Mesendoderm (in vitro differentiated cells): ENCODE data around the gene CADM2.
A peak's percentile ranks its signal among the peaks of the same experiment; 100 is the strongest.

Source experiments
- DNase-seq: peaks from one replicate; pipeline ENCODE4 v3.0.0; 2013
- H2AK5ac ChIP-seq: 2 replicates; pipeline ENCODE4 v1.6.1; 2013; ENCODE audit warnings: low read length, inconsistent platforms
- H2BK120ac ChIP-seq: 2 replicates; pipeline ENCODE4 v1.6.1; 2013; ENCODE audit warnings: low read depth, mild to moderate bottlenecking, low read length, moderate library complexity, mixed read lengths
- H2BK15ac ChIP-seq: replicated peaks from 2 replicates; pipeline ENCODE4 v1.6.1; 2013; ENCODE audit warnings: low read depth, mild to moderate bottlenecking, moderate library complexity
- H2BK5ac ChIP-seq: 2 replicates; pipeline ENCODE4 v1.6.1; 2013; ENCODE audit warnings: low read length, inconsistent platforms
- H3K18ac ChIP-seq: 2 replicates; pipeline ENCODE4 v1.6.1; 2013; ENCODE audit warnings: mild to moderate bottlenecking, low read length, mixed read lengths
- H3K23ac ChIP-seq: one replicate; pipeline ENCODE4 v1.6.1; 2013; ENCODE audit warnings: low read length
- H3K27ac ChIP-seq: 2 replicates; pipeline ENCODE4 v1.5.1; 2013; ENCODE audit warnings: low read depth, mild to moderate bottlenecking, inconsistent platforms, low read length, moderate library complexity
- H3K27me3 ChIP-seq: 2 replicates; pipeline ENCODE4 v1.6.1; 2013; ENCODE audit warnings: low read length, control low read depth, mild to moderate bottlenecking, inconsistent platforms; ENCODE audit not compliant: insufficient read depth, poor library complexity
- H3K36me3 ChIP-seq: 2 replicates; pipeline ENCODE4 v1.6.1; 2013; ENCODE audit warnings: low read length, inconsistent platforms; ENCODE audit not compliant: control insufficient read depth, insufficient read depth
- H3K4ac ChIP-seq: one replicate; pipeline ENCODE4 v1.6.1; 2013; ENCODE audit warnings: low read depth, mild to moderate bottlenecking, low read length, moderate library complexity
- H3K4me1 ChIP-seq: 2 replicates; pipeline ENCODE4 v1.6.1; 2013; ENCODE audit warnings: low read depth, low read length, inconsistent platforms; ENCODE audit not compliant: control insufficient read depth
- H3K4me2 ChIP-seq: 2 replicates; pipeline ENCODE4 v1.6.1; 2013; ENCODE audit warnings: low read length
- H3K4me3 ChIP-seq: 2 replicates; pipeline ENCODE4 v1.5.1; 2013; ENCODE audit warnings: mild to moderate bottlenecking, low read length
- H3K56ac ChIP-seq: one replicate; pipeline ENCODE4 v1.6.1; 2013; ENCODE audit warnings: low read length
- H3K79me1 ChIP-seq: 2 replicates; pipeline ENCODE4 v1.6.1; 2013; ENCODE audit warnings: low read length, inconsistent platforms
- H3K79me2 ChIP-seq: 2 replicates; pipeline ENCODE4 v1.6.1; 2013; ENCODE audit warnings: mild to moderate bottlenecking, low read length; ENCODE audit not compliant: control insufficient read depth, insufficient read depth
- H3K9ac ChIP-seq: 2 replicates; pipeline ENCODE4 v1.6.1; 2013; ENCODE audit warnings: low read length, inconsistent platforms
- H4K5ac ChIP-seq: one replicate; pipeline ENCODE4 v1.6.1; 2013; ENCODE audit warnings: low read length
- H4K8ac ChIP-seq: one replicate; pipeline ENCODE4 v1.6.1; 2013; ENCODE audit warnings: low read depth, mild to moderate bottlenecking, control low read depth, low read length, moderate library complexity
- WGBS: extraction: QIAGEN DNeasy Blood & Tissue Kit; methylation state at CpG from one replicate; pipeline ENCODE4 v1.1.7; 2013; ENCODE audit warnings: low lambda C conversion rate, missing lambda C conversion rate; ENCODE audit not compliant: insufficient coverage; ENCODE audit errors: extremely low coverage; 5-methylcytosine and 5-hydroxymethylcytosine counted together

Gene CADM2

GRCh38 chr3:85003479-85003878 lies 44.7 kb downstream of the CADM2 start:
- no peak overlapping the region for H3K4me2 ChIP-seq
- H3K18ac ChIP-seq = no peak overlapping the region
- H3K79me2 ChIP-seq = no peaks in the 10 kb centered on the region
- H4K8ac ChIP-seq = no peak overlapping the region
- H3K79me1 ChIP-seq = no peaks in the 10 kb centered on the region
- H3K36me3 ChIP-seq = no peaks in the 10 kb centered on the region
- no peak for DNase-seq
- no peaks in the 10 kb centered on the region for H3K4me1 ChIP-seq
- no peaks in the 10 kb centered on the region for H3K27me3 ChIP-seq
- no peak overlapping the region for H2BK120ac ChIP-seq
- H2BK15ac ChIP-seq = no peak overlapping the region
- no peak overlapping the region for H2AK5ac ChIP-seq
- H4K5ac ChIP-seq = no peak overlapping the region
- no peak overlapping the region for H3K23ac ChIP-seq
- no peak overlapping the region for H3K4me3 ChIP-seq
- no peak overlapping the region for H2BK5ac ChIP-seq
- no peak overlapping the region for H3K56ac ChIP-seq
- H3K9ac ChIP-seq = no peak overlapping the region
- H3K27ac ChIP-seq = no peak overlapping the region
- H3K4ac ChIP-seq = no peak overlapping the region

GRCh38 chr3:85004147-85004546 lies 45.4 kb downstream of the CADM2 start:
- H2BK5ac ChIP-seq = no peak overlapping the region
- no peak overlapping the region for H2BK15ac ChIP-seq
- H4K5ac ChIP-seq = no peak overlapping the region
- H3K4me1 ChIP-seq = no peaks in the 10 kb centered on the region
- H3K79me1 ChIP-seq = no peaks in the 10 kb centered on the region
- H2AK5ac ChIP-seq = no peak overlapping the region
- no peaks in the 10 kb centered on the region for H3K79me2 ChIP-seq
- H3K23ac ChIP-seq = no peak overlapping the region
- no peak overlapping the region for H3K18ac ChIP-seq
- H3K27ac ChIP-seq = no peak overlapping the region
- no peaks in the 10 kb centered on the region for H3K27me3 ChIP-seq
- H3K56ac ChIP-seq = no peak overlapping the region
- H2BK120ac ChIP-seq = no peak overlapping the region
- no peaks in the 10 kb centered on the region for H3K36me3 ChIP-seq
- no peak overlapping the region for H3K4me3 ChIP-seq
- no CpG with 5 or more reads among the region's 3 CpGs for WGBS
- no peak overlapping the region for H3K4me2 ChIP-seq
- no peak overlapping the region for H3K9ac ChIP-seq
- DNase-seq = no peak
- H3K4ac ChIP-seq = no peak overlapping the region
- H4K8ac ChIP-seq = no peak overlapping the region

GRCh38 chr3:85005946-85006345 lies 47.2 kb downstream of the CADM2 start:
- Histone ChIP-seq H4K8ac (no peak overlapping the region), H3K36me3 (no peaks in the 10 kb centered on the region), H3K56ac (no peak overlapping the region), H3K4ac (no peak overlapping the region), H2BK15ac (no peak overlapping the region), H3K4me2 (no peak overlapping the region), H3K4me3 (no peak overlapping the region), H3K27ac (no peak overlapping the region), H2AK5ac (no peak overlapping the region), H3K23ac (no peak overlapping the region), H4K5ac (no peak overlapping the region), H2BK120ac (no peak overlapping the region), H3K79me2 (no peaks in the 10 kb centered on the region), H2BK5ac (no peak overlapping the region), H3K27me3 (no peaks in the 10 kb centered on the region), H3K9ac (no peak overlapping the region), H3K18ac (no peak overlapping the region), H3K4me1 (no peaks in the 10 kb centered on the region), H3K79me1 (no peaks in the 10 kb centered on the region)
- no peak for DNase-seq
- WGBS = no CpG with 5 or more reads among the region's 1 CpG

- WGBS = 100% methylated on average over 2 of the region's 7 CpGs
Observed at GRCh38 chr3:85007195-85008094, 48.7 kb downstream of the CADM2 start.

GRCh38 chr3:85020828-85021227 lies 62.0 kb downstream of the CADM2 start:
- no peak overlapping the region for H2BK5ac ChIP-seq
- no CpG with 5 or more reads among the region's 5 CpGs for whole genome bisulfite sequencing
- no peak overlapping the region for H2BK120ac ChIP-seq
- no peaks in the 10 kb centered on the region for H3K36me3 ChIP-seq
- no peak overlapping the region for H2BK15ac ChIP-seq
- no peaks in the 10 kb centered on the region for H3K79me2 ChIP-seq
- no peak overlapping the region for H3K4me2 ChIP-seq
- DNase-seq = peak; percentile 14
- no peak overlapping the region for H3K56ac ChIP-seq
- no peak overlapping the region for H4K8ac ChIP-seq
- H2AK5ac ChIP-seq = no peak overlapping the region
- no peaks in the 10 kb centered on the region for H3K4me1 ChIP-seq
- H3K23ac ChIP-seq = no peak overlapping the region
- H3K9ac ChIP-seq = no peak overlapping the region
- no peak overlapping the region for H3K27ac ChIP-seq
- H3K79me1 ChIP-seq = no peaks in the 10 kb centered on the region
- H3K27me3 ChIP-seq = no peaks in the 10 kb centered on the region
- no peak overlapping the region for H3K4ac ChIP-seq
- no peak overlapping the region for H3K4me3 ChIP-seq
- no peak overlapping the region for H3K18ac ChIP-seq
- H4K5ac ChIP-seq = no peak overlapping the region

More at GRCh38 chr3:85007195-85008094, 48.7 kb downstream of the CADM2 start:
- Histone ChIP-seq H3K36me3 (no peaks in the 10 kb centered on the region), H3K4ac (no peak overlapping the region), H3K27me3 (no peaks in the 10 kb centered on the region), H3K18ac (no peak overlapping the region), H3K23ac (no peak overlapping the region), H3K27ac (no peak overlapping the region), H3K4me3 (no peak overlapping the region), H4K5ac (no peak overlapping the region), H4K8ac (no peak overlapping the region), H3K56ac (no peak overlapping the region), H3K9ac (no peak overlapping the region), H2BK5ac (no peak overlapping the region), H3K4me1 (no peaks in the 10 kb centered on the region), H2BK120ac (no peak overlapping the region), H3K79me1 (no peaks in the 10 kb centered on the region), H3K4me2 (no peak overlapping the region), H2AK5ac (no peak overlapping the region), H3K79me2 (no peaks in the 10 kb centered on the region), H2BK15ac (no peak overlapping the region)
- no peak for DNase-seq

GRCh38 chr3:85030052-85030451 lies 71.3 kb downstream of the CADM2 start:
- H3K27me3 ChIP-seq = no peaks in the 10 kb centered on the region
- no peak overlapping the region for H4K8ac ChIP-seq
- H3K27ac ChIP-seq = no peak overlapping the region
- no CpG with 5 or more reads among the region's 7 CpGs for whole genome bisulfite sequencing
- no peak overlapping the region for H3K18ac ChIP-seq
- H3K4me3 ChIP-seq = no peak overlapping the region
- no peaks in the 10 kb centered on the region for H3K4me1 ChIP-seq
- H4K5ac ChIP-seq = no peak overlapping the region
- no peak overlapping the region for H3K4ac ChIP-seq
- no peak overlapping the region for H2BK120ac ChIP-seq
- no peak overlapping the region for H2BK5ac ChIP-seq
- H3K79me2 ChIP-seq = no peaks in the 10 kb centered on the region
- H3K79me1 ChIP-seq = no peaks in the 10 kb centered on the region
- no peak overlapping the region for H3K56ac ChIP-seq
- no peak for DNase-seq
- H3K36me3 ChIP-seq = no peaks in the 10 kb centered on the region
- no peak overlapping the region for H2AK5ac ChIP-seq
- no peak overlapping the region for H3K4me2 ChIP-seq
- no peak overlapping the region for H3K23ac ChIP-seq
- no peak overlapping the region for H2BK15ac ChIP-seq
- H3K9ac ChIP-seq = no peak overlapping the region
